Measurements from ENCODE around the gene ATP13A2. TPM values are rescaled to one million over a fixed set of nuclear protein-coding genes. Genes with fewer than 3 reads are reported as not detected.

The ATP13A2 gene
- polyA plus RNA-seq, 3 donors, result 26.3 to 30.4 (median 30.0) TPM

Other genes starting within 250 kb of the ATP13A2 start
- gene RNU1-2, start 115.9 kb downstream of the ATP13A2 start, polyA plus RNA-seq (ENCODE audit: insufficient read length in 3 of 3), result not detected
- gene CROCC, start 90.0 kb downstream of the ATP13A2 start, polyA plus RNA-seq (ENCODE audit: insufficient read length in 3 of 3), result 10 to 100 TPM; 21.4 to 27.8 (median 25.0) TPM
- 100 to 1,000 TPM; 182 to 186 (median 184) TPM for gene MFAP2, start 31.3 kb downstream of the ATP13A2 start, polyA plus RNA-seq (ENCODE audit: insufficient read length in 3 of 3)
- gene SDHB, start 42.1 kb upstream of the ATP13A2 start, polyA plus RNA-seq (ENCODE audit: insufficient read length in 3 of 3), result 100 to 1,000 TPM; 173 to 191 (median 180) TPM
- 1 to 10 TPM; 2.3 to 2.6 (median 2.6) TPM for gene PADI2, start 107.5 kb upstream of the ATP13A2 start, polyA plus RNA-seq (ENCODE audit: insufficient read length in 3 of 3)
- gene PADI1, start 193.2 kb upstream of the ATP13A2 start, polyA plus RNA-seq (ENCODE audit: insufficient read length in 3 of 3), result under 1 TPM in 1 of 3 donors, not detected in 2; 0.04 TPM
- under 1 TPM in 2 of 3 donors, not detected in 1; 0.06 to 0.25 TPM for gene PADI3, start 237.2 kb upstream of the ATP13A2 start, polyA plus RNA-seq (ENCODE audit: insufficient read length in 3 of 3)

All from right renal cortex interstitium (tissue), 3 donors.